DND-41 (cell line): ENCODE data around the gene ANKHD1.

ENCODE experiments used
- ATAC-seq: fragments of 200-7000 bp; cut with Tn5 transposase; 3 replicates; pipeline ENCODE4 v1.9.1; 2021; ENCODE audit warnings: low read depth; ENCODE audit not compliant: insufficient read depth
- DNase-seq: peaks from one replicate; pipeline ENCODE4 v3.0.0-alpha.2; 2020
- H2AFZ ChIP-seq: 2 replicates; pipeline ENCODE4 v1.6.0; 2012; ENCODE audit warnings: low read depth, low read length
- H3K27ac ChIP-seq: 2 replicates; pipeline ENCODE4 v1.5.1; 2012; ENCODE audit warnings: low read length, inconsistent platforms
- H3K27me3 ChIP-seq: fragments of 200-600 bp; sonication (generic); 2 replicates; pipeline ENCODE4 v1.6.0; 2012; ENCODE audit warnings: low read length, mild to moderate bottlenecking, inconsistent platforms; ENCODE audit not compliant: insufficient read depth, poor library complexity
- H3K36me3 ChIP-seq: 2 replicates; pipeline ENCODE4 v1.5.1; 2012; ENCODE audit warnings: low read length, inconsistent platforms; ENCODE audit not compliant: insufficient read depth
- H3K4me1 ChIP-seq: 2 replicates; pipeline ENCODE4 v1.5.1; 2012; ENCODE audit warnings: mild to moderate bottlenecking, low read length; ENCODE audit not compliant: insufficient read depth
- H3K4me2 ChIP-seq: 2 replicates; pipeline ENCODE4 v1.6.0; 2012; ENCODE audit warnings: mild to moderate bottlenecking, moderate library complexity, low read length, inconsistent platforms; ENCODE audit not compliant: insufficient read depth
- H3K4me3 ChIP-seq, 2 experiments: fragments of 200-600 bp in 1 of 2; shearing (Covaris generic) in 1 of 2; 2 replicates each; pipeline ENCODE4 v1.5.1; 2012 to 2016; ENCODE audit warnings: inconsistent platforms in 2 of 2, low read length in 2 of 2, mild to moderate bottlenecking in 2 of 2, low read depth in 1 of 2, moderate library complexity in 1 of 2
- H3K79me2 ChIP-seq: 2 replicates; pipeline ENCODE4 v1.6.0; 2012; ENCODE audit warnings: low read length, inconsistent platforms; ENCODE audit not compliant: insufficient read depth
- H3K9ac ChIP-seq: 2 replicates; pipeline ENCODE4 v1.6.0; 2012; ENCODE audit warnings: low read depth, mild to moderate bottlenecking, inconsistent platforms, low read length, moderate library complexity
- H3K9me3 ChIP-seq: 2 replicates; pipeline ENCODE4 v1.5.1; 2012; ENCODE audit warnings: low read length, moderate library complexity, mild to moderate bottlenecking, inconsistent platforms; ENCODE audit not compliant: insufficient read depth, severe bottlenecking
- H4K20me1 ChIP-seq: 2 replicates; pipeline ENCODE4 v1.6.0; 2012; ENCODE audit warnings: low read length; ENCODE audit not compliant: insufficient read depth
- CTCF ChIP-seq: IDR thresholded peaks from 2 replicates; pipeline ENCODE4 v1.5.1; 2012; ENCODE audit warnings: borderline replicate concordance, low read length, moderate library complexity, mild to moderate bottlenecking; ENCODE audit not compliant: poor library complexity, severe bottlenecking; ENCODE audit errors: extremely low read depth
- EZH2 ChIP-seq: IDR thresholded peaks from 3 replicates; pipeline ENCODE4 v1.6.1; 2012; ENCODE audit warnings: borderline replicate concordance, low read depth, mild to moderate bottlenecking, moderate library complexity, low read length, inconsistent platforms; ENCODE audit not compliant: severe bottlenecking

The ANKHD1 gene

GRCh38 chr5:140509898-140510297 is 108.3 kb downstream of the ANKHD1 start:
- TF ChIP-seq EZH2 (no peak), CTCF (no peak)
- no peaks in the 10 kb centered on the region for H3K79me2 ChIP-seq
- DNase-seq: no peak

GRCh38 chr5:140513124-140513523 is 111.5 kb downstream of the ANKHD1 start:
- Histone ChIP-seq H3K9me3 (no peaks in the 10 kb centered on the region), H3K4me1 (no peaks in the 10 kb centered on the region), H3K36me3 (peaks cover 72% of the 10 kb centered on the region), H3K79me2 (no peaks in the 10 kb centered on the region), H3K4me2 (no peak overlapping the region), H3K9ac (no peak overlapping the region), H3K4me3 (no peak overlapping the region), H3K27me3 (no peaks in the 10 kb centered on the region), H4K20me1 (no peaks in the 10 kb centered on the region), H3K27ac (no peak overlapping the region), H2AFZ (no peak overlapping the region)
- ATAC-seq: no peak
- DNase-seq: no peak
- TF ChIP-seq EZH2 (no peak), CTCF (no peak)

More at GRCh38 chr5:140509898-140510297, 108.3 kb downstream of the ANKHD1 start:
- Histone ChIP-seq H3K4me3 (no peak overlapping the region), H3K4me1 (no peaks in the 10 kb centered on the region), H2AFZ (no peak overlapping the region), H3K27ac (no peak overlapping the region), H3K4me2 (no peak overlapping the region), H3K9ac (no peak overlapping the region), H4K20me1 (no peaks in the 10 kb centered on the region), H3K27me3 (no peaks in the 10 kb centered on the region), H3K36me3 (peaks cover 95% of the 10 kb centered on the region), H3K9me3 (no peaks in the 10 kb centered on the region)
- no peak for ATAC-seq

- Histone ChIP-seq H3K27me3 (no peaks in the 10 kb centered on the region), H3K4me2 (no peak overlapping the region), H2AFZ (no peak overlapping the region), H3K4me3 (no peak overlapping the region), H3K36me3 (peaks cover 70% of the 10 kb centered on the region), H3K9ac (no peak overlapping the region), H3K4me1 (no peaks in the 10 kb centered on the region), H3K9me3 (no peaks in the 10 kb centered on the region), H3K27ac (no peak overlapping the region), H4K20me1 (peaks cover 7% of the 10 kb centered on the region; the same call in 1 of the 2 replicates), H3K79me2 (no peaks in the 10 kb centered on the region; the same call in none of the 2 replicates)
- DNase-seq (no peak), ATAC-seq (no peak)
- no peak for TF ChIP-seq CTCF
- TF ChIP-seq EZH2: no peak
Measured at GRCh38 chr5:140524003-140524402, 122.4 kb downstream of the ANKHD1 start.

- peaks cover 84% of the 10 kb centered on the region for H3K36me3 ChIP-seq
Measured at GRCh38 chr5:140540227-140540626, 138.6 kb downstream of the ANKHD1 start.

More at GRCh38 chr5:140540227-140540626, 138.6 kb downstream of the ANKHD1 start:
- no peak overlapping the region for H3K4me2 ChIP-seq
- TF ChIP-seq CTCF (no peak), EZH2 (no peak)
- H2AFZ ChIP-seq: no peak overlapping the region
- H3K79me2 ChIP-seq: no peaks in the 10 kb centered on the region
- H3K9me3 ChIP-seq: no peaks in the 10 kb centered on the region
- DNase-seq (no peak), ATAC-seq (no peak)
- no peak overlapping the region for H3K27ac ChIP-seq
- H3K4me1 ChIP-seq: no peaks in the 10 kb centered on the region
- H4K20me1 ChIP-seq: no peaks in the 10 kb centered on the region
- no peaks in the 10 kb centered on the region for H3K27me3 ChIP-seq
- H3K9ac ChIP-seq: no peak overlapping the region
- H3K4me3 ChIP-seq: no peak overlapping the region
